Right ventricle myocardium inferior (tissue), 1 donor: ENCODE results near the gene CFDP1. TPM values are rescaled to one million over a fixed set of nuclear protein-coding genes. Genes with fewer than 3 reads are reported as not detected.

Experiments used
- ATAC-seq: fragments of 200-7000 bp; cut with Tn5 transposase; one replicate; pipeline ENCODE4 v1.9.1; 2020; ENCODE audit warnings: mild to moderate bottlenecking, moderate library complexity
- DNase-seq: peaks from one replicate; pipeline ENCODE4 v3.0.0; 2021; ENCODE audit errors: missing footprints
- intact Hi-C: fragments of 100-400 bp; cut with DNase I; formaldehyde crosslinking; loops from one replicate; pipeline ENCODE4 v1.11.0; 2022
- total RNA-seq: library from RNA; stranded (reverse); fragmentation: NEBNext Ultra II Directional; extraction: Animal tissue kit (Norgen Biotek cat#: 25700); gene quantifications from one replicate; pipeline ENCODE4 v1.2.1, GENCODE V29; 2021
- donor health status: DM: no; HTN: yes; CAD: no; lungs with severe emphysema.

The CFDP1 gene
- total RNA-seq, 1 donor from 2014 or later, result 26.6 TPM

DNA sequence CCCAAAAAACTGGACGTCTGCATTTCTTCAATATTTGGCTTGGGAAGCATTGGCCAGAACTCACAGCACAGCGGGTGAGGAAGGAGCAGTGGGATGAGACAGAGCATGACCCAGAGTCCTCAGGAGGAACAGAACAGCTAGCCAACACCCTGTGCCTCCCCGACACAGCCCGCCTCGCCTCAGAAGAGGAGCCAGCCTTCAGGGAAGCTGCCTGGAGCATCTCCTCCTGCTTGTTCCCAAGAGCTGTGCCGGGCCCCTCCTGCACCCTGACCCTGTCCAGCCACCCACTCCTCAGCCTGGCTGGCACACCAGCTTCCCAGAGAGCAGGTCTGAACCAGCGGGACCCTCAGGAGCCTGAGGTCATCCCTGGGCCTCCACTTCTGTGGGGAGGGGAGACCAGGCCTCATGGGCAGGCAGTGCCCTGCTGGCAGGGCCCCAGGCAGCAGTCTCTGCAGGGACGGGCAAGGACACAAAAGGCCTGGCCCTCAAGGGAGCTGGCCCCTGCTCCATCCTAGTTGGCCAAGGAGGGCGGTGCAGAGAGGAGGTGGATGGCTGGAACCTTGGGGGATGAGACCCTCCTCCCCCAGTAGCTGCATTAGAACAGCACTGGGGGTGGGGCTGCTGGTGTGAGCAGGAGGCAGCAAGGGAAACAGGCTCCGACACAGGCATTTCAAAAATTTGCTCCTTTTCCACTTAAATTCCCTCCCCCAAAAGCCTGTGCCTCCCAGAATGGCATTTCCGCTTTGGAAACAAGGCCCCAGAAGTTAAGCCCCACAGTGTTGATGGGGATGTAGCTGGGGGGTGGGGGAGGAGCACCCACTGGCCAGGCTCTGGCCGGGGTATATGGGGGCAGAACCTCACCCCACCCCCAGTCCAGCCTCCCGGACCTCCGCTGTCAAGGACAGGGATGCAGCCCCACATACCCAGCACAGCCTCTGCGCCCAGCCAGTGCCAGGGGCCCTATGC is 180.1 kb downstream of the CFDP1 start:
- DNase-seq (peak; percentile 70), ATAC-seq (no peak)
- intact Hi-C loops, result no loop called here

DNA sequence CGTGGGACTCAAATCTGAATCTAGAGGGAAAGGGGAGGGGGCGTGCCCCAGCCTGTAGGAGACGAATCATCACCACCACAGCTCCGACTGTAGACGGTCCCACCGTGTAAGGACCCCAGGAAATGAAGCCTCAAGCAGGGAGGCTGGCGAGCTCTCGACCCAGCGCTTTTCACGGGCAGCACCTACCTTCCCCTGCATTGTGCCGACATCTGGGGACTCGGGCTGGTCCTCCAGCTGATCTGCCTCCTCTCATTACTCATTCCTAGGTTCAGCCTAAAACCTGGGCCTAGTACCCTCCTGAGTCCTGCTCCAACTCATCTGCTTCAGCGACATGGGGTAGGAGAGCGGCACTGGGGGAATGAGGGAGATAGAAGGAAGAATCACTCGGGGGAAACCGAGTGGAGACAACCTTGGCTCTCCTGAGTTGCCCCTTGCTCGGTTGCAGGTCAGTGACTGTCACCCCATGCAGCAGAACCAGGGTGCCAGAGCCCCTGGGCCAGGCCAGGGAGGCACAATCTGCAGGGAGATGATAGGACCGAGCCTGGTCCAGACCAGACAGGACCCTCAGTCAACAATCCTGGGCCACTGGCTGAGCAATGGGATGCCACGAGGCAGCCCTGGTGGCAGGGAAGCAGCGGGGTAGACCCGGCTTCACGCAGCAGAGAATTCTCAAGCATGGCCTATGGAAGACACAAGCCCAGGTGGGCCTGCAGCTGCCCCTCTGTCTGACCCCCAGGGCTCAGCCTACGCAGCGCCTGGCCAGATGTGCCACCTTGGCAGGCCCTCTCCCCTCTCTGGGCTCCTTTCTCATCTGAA is 181.0 kb downstream of the CFDP1 start:
- DNase-seq, result peak; percentile 67
- no peak for ATAC-seq
- intact Hi-C loops, result no loop called here

DNA sequence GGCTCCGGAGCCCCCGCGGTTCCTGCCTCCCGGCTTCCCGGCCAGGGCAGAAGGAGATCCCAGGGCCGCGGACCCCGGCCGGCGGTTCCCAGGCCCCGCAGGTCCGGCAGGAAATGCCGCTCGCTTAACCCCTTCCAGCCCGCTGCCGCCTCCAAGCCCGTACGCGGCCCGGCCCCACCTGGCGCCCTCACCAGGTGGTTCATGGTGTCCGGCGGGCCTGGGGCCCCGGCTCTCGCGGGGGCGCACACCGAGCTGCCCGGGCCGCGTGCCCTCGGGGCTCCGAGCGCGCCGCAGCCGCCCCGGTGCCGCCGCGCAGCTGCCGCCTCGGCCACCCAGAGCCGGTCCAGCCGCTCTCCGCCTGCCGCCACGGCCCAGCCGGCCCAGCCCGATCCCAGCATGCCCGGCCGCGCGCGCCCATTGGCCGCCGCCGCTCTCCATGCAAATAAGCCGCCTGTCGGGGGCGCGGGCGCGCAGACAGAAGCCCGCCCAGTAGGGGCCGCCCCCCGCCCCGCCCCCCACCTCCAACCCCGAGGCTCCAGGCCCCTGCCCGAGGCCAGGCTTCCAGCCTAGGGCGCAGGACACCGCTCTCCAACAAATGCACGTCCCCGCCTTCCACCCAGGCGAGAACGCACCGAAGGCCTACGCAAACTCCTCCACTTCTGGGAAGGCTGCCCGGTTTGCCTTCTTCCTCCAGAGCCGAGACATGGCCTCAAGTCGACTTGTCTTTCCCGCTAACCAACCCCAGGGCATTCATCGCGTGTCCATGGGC is 181.8 kb downstream of the CFDP1 start, which contains the start of gene BCAR1:
Gene BCAR1 (minus strand): TSS at position 345 of the 769 bp plus-strand sequence. CDS start 142 bp downstream, at position 203.
- ATAC-seq (peak; percentile 89), DNase-seq (peak; percentile 94)
- intact Hi-C loops, result loop anchor here (1.0 to 2.0 kb wide), 2 partner anchors 13 to 17 kb away; no protein-coding TSS in a partner anchor

DNA sequence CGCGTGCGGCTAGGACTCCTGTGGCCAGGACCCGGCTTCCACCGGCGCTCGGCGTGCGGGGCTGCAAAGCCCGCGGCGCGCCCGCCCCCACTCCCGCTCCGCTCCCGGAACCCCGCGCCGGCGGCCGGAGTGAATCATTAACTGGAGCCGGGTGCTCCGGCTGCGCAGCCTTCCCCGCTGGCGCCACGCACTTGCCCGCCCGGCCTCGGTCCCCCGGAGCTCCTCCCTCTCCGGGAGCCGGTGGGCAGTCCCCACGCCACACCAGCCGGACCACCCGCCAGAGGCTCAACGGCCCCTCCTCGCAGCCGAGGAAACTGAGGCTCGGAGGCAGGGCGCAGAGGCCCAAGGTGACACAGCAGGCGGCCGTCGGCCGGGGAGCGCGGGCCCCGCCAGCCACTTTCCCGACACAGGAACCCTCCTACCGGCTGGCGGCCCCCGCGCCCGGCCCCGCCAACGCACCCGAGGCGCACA is 182.5 kb downstream of the CFDP1 start:
- ATAC-seq (no peak), DNase-seq (peak; percentile 63)
- intact Hi-C loops, result loop anchor here (1.0 to 2.0 kb wide), 2 partner anchors 14 to 17 kb away; no protein-coding TSS in a partner anchor

DNA sequence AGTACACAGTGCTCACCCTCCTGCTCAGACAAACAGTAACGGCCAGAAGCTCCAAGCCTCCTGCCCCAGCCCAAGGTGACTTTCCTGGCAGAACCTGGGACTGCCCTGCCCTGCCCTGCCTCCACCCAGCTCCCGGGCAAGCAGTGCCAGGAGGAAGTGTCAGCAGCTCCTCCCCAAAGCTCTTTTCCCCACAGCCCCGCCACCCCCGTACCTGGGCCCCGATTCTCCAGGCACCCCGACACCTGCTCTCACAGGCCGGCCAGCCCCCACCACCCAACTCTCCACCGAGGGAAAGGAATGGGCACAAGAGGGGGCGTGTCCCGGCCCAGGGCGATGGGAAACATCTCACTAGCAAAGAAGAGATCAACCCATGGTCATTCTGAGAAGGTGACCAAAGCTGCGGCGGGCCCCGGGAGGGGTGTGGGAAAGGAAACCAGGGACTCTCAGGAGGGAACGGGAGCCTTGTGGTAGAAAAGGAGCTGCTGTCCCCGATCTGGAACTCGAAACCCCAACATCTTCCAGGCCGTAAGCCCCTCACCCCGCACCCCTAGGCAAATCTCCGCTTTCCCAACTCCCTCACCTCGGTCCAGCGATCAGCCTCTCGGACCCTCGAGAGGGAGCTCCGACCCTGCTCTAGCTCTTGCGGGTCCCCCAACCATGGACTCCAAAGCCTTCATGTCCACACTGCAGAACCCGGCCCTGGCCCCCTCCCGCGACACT is 183.1 kb downstream of the CFDP1 start:
- peak; percentile 75 for DNase-seq
- intact Hi-C loops, result loop anchor here (2.0 kb wide), 1 partner anchor 15 kb away; no protein-coding TSS in a partner anchor
- ATAC-seq, result peak; percentile 42

DNA sequence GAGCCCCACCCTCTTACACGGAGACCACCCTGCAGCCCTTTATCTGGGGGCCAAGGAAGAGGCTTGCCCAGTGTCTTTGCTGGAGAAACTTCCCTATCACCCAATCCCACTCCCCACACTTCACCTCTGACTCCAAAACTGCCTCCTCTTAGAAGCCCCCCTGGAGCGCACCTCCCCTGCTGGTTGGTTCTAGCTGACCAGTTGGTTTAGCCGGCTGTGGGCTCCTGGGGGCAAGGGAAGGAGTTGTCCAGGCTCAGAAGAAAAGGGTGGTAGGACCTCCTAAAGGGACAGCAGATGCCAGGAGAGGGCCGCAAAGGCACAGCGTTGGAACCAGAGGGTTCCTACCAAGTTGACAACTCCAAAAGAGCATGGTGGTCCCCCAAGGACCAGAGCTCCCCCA is 183.9 kb downstream of the CFDP1 start:
- ATAC-seq (no peak), DNase-seq (no peak)
- intact Hi-C loops, result loop anchor here (5.0 kb wide), 1 partner anchor 58 kb away; no protein-coding TSS in a partner anchor

DNA sequence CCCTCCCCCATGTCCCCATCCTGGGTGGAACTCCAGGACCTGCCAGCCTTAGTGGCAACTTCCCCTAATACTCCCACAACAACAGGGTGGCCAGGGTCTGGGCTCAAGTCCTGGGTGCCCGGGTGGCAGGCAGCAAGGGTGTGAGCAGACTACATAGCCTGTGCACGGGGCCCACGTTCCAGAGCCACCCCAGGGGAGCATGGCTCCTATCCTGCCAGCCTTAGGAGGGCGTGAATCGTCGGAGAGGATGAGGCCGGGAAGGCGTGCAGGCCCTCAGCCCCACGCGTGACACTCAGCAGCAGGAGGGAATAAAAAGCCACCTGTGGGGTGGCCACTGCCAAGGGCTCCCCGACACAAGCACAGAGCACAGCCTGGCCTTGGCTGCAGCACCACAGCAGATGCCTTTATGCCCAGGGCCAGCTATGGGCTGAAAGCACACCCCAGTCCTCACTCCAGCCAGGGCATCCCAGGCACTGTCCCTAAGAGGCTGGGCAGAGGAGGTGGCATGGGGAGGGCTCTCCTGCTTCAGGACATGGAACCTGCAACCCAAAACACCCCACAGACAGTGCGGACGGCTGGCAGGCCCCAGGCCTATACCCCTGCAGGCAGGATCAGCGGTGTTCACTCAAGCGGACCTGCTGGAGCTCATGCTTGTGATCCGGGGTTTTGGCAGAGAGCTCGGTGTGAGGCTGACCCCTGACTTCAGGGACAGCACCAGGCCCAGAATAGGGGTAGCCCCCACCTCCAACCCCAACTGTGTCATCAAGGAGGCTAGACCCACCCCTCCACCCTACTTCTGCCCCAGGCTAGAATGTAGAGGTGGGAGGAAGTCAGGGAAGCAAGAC is 184.5 kb downstream of the CFDP1 start:
- ATAC-seq (no peak), DNase-seq (no peak)
- intact Hi-C loops, result loop anchor here (5.0 kb wide), 1 partner anchor 59 kb away; no protein-coding TSS in a partner anchor

DNA sequence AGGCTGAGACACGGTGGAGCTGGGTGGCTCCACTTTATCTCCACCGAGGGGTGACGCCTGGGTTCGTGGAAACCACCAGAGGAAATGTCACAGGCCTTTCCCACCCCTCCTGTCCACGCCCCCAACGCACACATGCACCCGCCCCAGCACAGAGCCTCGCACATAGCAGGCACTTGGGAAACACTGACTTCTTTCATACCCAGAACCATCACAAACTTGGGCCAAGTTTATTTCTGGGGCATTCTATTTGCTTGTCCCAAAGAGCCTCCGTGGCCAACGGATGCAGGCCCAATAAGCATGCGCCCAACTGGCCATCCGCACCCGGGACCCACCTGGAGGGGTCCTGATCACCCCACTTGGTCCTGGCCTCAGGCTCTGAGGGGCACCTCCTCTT is 185.2 kb downstream of the CFDP1 start:
- intact Hi-C loops, result loop anchor here (5.0 kb wide), 1 partner anchor 59 kb away; no protein-coding TSS in a partner anchor
- ATAC-seq (no peak), DNase-seq (no peak)

DNA sequence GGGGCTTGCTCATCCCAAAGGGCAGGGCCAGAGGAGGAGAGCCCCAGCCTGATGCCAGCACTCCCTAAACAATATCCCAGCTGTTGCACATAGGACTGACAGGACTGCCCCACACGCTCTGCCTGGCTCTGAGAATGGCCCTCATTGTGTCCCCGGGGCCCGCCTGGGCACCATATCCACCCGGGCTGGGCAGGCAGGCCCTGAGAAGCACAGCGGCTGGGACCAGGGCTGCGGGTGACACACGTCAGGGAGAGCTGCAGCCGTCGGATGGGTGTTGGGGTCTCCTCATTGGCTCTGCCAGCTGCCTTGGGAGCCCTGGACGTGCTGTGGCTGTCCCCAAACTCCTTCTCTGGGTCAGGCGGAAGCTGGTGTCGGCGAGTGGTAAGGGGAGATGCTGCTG is 186.1 kb downstream of the CFDP1 start:
- ATAC-seq (no peak), DNase-seq (no peak)
- intact Hi-C loops, result loop anchor here (5.0 kb wide), 1 partner anchor 60 kb away; no protein-coding TSS in a partner anchor

DNA sequence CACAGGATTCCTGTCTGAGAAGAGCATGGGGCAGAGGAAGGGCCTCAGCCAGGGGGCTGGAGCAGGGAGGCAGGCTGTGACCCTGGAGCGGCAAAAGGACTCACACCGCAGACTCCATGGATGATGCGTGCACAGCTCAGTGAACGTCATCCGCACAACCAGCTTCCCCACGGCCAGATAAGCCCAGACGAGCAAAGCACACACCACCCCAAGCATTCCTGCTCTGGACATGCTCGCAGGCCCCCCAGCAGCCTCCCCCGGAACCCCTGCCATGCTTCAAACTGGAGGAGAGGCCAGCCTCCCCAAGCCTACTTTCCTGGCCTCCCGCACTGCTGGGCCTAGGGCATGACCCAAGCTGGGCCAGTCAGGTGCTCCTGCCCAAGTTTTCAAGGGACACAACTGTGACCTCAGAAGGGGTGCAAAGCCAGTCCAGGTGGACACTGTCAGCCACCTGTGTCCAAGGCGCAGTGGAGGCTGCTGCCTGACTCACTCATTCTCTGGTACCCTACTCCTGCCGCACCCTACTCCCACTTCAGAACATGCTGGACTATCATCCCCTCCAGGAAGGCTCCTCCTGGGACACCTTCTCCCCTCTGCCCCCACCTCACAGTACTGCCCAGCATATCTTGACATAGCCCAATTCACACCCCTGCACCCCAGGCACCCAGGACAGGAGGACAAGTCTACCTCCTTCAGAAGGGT is 186.6 kb downstream of the CFDP1 start:
- DNase-seq (no peak), ATAC-seq (no peak)
- intact Hi-C loops, result loop anchor here (5.0 kb wide), 1 partner anchor 61 kb away; no protein-coding TSS in a partner anchor

DNA sequence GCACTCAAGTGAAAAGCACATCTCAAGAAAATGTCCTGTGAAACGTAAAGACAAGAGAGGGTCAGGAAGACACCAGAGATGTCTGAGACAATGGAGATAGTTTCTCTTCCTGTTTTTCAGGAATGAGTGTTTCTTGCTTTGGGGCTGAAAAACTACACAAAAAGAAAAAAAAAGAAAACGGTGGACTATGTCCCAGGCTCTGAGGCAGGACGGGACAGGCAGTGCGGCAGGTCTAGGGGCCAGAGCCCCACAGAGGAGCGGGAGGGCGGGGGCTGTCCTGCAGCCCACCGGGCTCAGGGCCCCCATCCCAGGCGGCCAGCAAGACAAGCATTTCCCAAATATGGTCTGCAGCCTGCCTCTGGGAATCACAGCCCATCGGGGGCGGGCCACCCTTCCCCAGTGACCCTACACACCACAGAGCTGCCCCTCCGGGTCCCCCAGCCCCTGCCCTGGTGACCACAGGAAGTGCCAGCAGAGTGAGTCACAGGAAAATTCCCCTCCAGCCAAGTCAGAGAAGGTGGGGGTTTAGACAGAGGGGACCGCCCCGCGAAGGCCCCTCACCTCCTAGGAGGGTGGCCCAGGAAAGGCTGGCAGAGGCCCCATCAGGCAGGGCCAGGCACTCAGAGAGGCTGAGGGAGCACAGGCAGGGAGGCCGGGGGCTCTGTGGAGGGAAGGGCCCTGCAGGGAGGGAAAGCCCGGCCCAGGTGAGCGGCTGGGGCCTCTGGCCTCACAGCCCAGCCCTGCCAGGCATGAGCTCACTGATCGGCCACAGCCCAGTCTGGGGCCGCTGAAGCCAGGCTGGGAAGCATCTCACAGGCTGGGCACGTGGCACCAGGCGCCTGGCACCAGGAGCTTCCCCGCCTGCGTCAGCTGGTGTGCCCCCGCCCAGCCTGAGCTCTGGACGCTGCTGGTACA is 188.2 kb downstream of the CFDP1 start:
- DNase-seq (peak; percentile 88), ATAC-seq (peak; percentile 77)
- intact Hi-C loops, result loop anchor here (5.0 kb wide), 1 partner anchor 62 kb away; no protein-coding TSS in a partner anchor

DNA sequence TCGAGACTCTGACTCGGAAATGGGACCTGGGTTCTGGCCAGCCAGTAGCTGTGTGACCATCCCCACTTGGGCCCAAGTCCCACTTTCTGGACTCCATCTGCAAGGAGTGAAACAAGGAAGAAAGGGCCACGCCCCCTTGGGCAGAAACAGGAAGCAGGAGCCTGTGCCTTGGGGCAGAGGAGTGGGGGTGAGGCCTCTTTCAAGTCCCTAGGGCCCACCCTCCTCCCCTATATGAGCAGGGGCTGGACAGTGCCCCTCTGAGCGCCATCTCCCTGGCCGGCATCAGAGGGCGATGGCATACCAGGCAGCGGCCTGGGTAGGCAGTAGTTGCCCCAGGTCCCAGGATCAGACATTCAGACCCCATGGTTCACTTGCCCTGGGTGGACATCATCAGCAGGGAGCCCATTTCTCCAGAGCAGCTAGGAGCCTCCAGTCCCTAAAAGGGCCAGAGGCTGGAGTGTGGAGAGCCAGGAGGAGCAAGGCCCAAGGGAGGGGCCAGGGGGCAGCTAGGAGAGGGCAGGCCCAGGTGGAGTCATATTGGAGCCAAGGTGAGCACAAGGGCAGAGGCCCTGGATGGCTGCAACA is 189.0 kb downstream of the CFDP1 start:
- intact Hi-C loops, result no loop called here
- no peak for DNase-seq
- ATAC-seq, result no peak
